Activated naive CD8-positive, alpha-beta T cell treated with anti-CD3 and anti-CD28 coated beads, Interleukin-2, amount 10 ng/mL, durations not matched to agents 7 days and 5 days (primary cell): Measurements from ENCODE around the gene PLN. TPM values are rescaled to one million over a fixed set of nuclear protein-coding genes. Genes with fewer than 3 reads are reported as not detected.

Experiments
- ATAC-seq: fragments of 150-1000 bp; cut with Tn5 transposase; one replicate; pipeline ENCODE4 v1.10.0; 2021; ENCODE audit warnings: low read depth, moderate library complexity
- POLR2A ChIA-PET: fragments of 350-600 bp; sonication (Branson Sonifier 250); formaldehyde crosslinking; loops from one replicate; lab custom pipeline; 2021; ENCODE audit warnings: antibody characterized with exemption; lab: Charles Lee
- DNase-seq: peaks from one replicate; pipeline ENCODE4 v3.0.0; 2021
- H3K27ac Mint-ChIP-seq: one replicate; pipeline ENCODE4 v1.8.0; 2022; ENCODE audit warnings: mild to moderate bottlenecking, mixed read lengths
- H3K27me3 Mint-ChIP-seq: one replicate; pipeline ENCODE4 v1.8.0; 2022; ENCODE audit warnings: mild to moderate bottlenecking, moderate library complexity, mixed read lengths
- H3K36me3 Mint-ChIP-seq: one replicate; pipeline ENCODE4 v1.8.0; 2021; ENCODE audit warnings: mild to moderate bottlenecking, mixed read lengths
- H3K4me1 Mint-ChIP-seq: one replicate; pipeline ENCODE4 v1.8.0; 2021; ENCODE audit warnings: mixed read lengths
- H3K4me3 Mint-ChIP-seq: one replicate; pipeline ENCODE4 v1.8.0; 2022; ENCODE audit warnings: mild to moderate bottlenecking, moderate library complexity, mixed read lengths
- H3K9me3 Mint-ChIP-seq: one replicate; pipeline ENCODE4 v1.8.0; 2021; ENCODE audit warnings: mixed read lengths
- total RNA-seq, 2 experiments: library from RNA; stranded (reverse); gene quantifications; one replicate each; pipeline ENCODE4 v1.2.3, GENCODE V29; 2021

PLN gene
- total RNA-seq, result not detected

DNA sequence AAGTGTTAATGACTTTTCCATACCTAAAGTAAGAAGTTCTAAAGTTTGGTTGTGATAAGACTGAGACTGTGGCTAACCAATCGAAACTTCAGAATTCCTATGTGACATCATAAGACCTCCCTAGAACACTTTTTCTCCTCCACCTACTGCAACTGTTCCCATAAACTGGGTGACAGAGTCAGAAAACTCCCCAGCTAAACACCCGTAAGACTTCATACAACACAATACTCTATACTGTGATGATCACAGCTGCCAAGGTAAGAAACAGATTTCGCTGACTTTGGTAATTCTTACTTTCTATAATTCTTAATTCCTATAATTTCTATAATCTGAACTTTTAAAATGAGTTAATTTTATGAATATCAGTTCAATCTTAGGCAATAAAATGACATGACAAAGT is at the start of gene PLN:
PLN (plus strand) TSS at position 161 of the 400 bp plus-strand sequence. CDS start 10,626 bp downstream, outside the sequence.
- Mint-ChIP-seq H3K27ac (no peak within 1 kb of the TSS), H3K4me3 (no peak within 1 kb of the TSS), H3K36me3 (peaks cover 16% of the 10 kb centered on the region), H3K4me1 (peaks cover 12% of the 10 kb centered on the region), H3K27me3 (no peaks in the 10 kb centered on the region), H3K9me3 (no peaks in the 10 kb centered on the region)
- DNase-seq, result no peak
- POLR2A ChIA-PET, result no interaction called here
- ATAC-seq, result no peak

DNA sequence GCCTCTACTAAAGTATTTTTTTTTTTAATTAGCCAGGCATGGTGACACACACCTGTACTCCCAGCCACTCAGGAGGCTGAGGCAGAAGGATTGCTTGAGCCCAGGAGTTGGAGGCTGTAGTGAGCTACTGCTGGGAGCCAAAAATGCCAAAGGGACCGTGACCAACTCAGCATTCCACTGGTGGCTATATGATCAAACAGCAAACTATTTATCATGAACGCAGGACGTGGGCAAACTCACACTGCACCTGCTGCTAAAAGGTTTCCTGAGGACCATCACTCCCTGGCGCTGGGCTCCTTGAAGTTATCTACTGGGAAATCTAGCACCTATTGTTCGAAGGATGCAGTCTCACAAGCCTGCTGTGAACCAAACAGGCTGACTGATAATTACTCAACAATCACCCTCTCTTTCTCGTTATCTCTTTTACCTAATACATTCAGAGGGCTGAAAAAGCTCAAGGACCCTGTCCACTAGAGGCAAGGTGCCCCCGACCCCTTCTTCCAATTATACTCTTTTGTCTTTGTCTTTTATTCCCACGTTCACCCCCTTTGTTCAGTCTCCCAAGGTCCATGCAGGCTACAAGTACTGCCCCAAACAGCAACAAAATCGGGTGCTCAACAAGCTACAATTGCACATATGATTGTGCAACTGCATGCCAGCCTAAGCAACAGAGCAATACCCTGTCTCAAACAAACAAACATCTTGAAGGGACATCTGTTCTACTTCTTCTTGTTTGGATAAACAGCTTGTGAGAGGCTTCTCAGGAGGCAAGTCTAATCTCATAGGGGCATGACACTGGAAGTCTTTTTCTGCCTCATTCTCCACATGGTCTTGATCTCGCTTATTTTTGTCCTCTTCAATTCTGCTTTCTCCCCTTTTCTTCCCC is 47.7 kb upstream of the PLN start:
- no peaks in the 10 kb centered on the region for H3K27me3 Mint-ChIP-seq
- no peak overlapping the region for H3K4me3 Mint-ChIP-seq
- no peak overlapping the region for H3K27ac Mint-ChIP-seq
- no peak for DNase-seq
- peaks cover 15% of the 10 kb centered on the region for H3K9me3 Mint-ChIP-seq
- no peak for ATAC-seq
- peaks cover 61% of the 10 kb centered on the region for H3K36me3 Mint-ChIP-seq
- POLR2A ChIA-PET, result no interaction called here
- H3K4me1 Mint-ChIP-seq, result no peaks in the 10 kb centered on the region

DNA sequence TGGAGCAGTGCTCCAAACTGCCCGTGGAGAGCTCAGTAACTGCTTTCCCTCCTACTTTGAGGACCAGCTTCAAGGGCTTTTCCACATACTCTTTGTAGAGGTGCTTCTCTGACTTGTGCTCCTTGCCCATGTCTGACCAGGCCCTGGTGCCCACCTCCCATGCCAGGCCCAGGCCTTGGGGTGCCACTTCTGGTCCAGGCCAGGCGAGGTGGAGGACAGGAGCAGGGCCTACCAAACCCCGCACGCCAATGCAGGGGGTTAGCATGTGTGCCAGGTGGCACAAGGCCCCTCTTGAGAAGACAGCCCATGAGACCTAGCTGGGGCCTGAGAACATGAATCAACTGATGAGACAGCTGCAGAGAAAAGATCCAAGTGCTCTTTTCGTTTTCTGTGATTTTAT is 47.0 kb upstream of the PLN start:
- H3K4me3 Mint-ChIP-seq, result no peak overlapping the region
- peaks cover 15% of the 10 kb centered on the region for H3K9me3 Mint-ChIP-seq
- DNase-seq (no peak), ATAC-seq (no peak)
- peaks cover under 1% of the 10 kb centered on the region for H3K4me1 Mint-ChIP-seq
- POLR2A ChIA-PET, result no interaction called here
- H3K27me3 Mint-ChIP-seq, result no peaks in the 10 kb centered on the region
- H3K36me3 Mint-ChIP-seq, result peaks cover 62% of the 10 kb centered on the region
- H3K27ac Mint-ChIP-seq, result no peak overlapping the region

DNA sequence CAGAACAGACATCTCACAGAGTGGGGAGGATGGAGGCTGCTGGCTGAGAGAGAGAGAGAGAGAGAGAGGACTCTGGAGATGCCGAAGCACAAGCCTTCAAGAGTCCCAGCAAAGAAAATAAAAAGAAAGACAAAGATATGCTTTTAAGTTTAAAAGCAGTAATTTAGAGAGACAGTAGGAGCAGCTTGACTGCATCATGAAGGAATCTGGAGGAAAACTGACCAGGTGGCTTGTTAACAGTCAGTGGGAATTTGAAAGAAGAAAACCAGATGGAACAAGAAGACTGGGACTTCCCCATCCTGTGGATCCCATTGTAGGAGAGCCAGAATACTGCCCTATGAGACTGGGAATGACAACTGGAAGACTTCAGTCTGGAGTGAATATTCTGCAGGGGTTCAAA is 46.3 kb upstream of the PLN start:
- DNase-seq (no peak), ATAC-seq (no peak)
- no peaks in the 10 kb centered on the region for H3K27me3 Mint-ChIP-seq
- no peak overlapping the region for H3K27ac Mint-ChIP-seq
- H3K4me3 Mint-ChIP-seq, result no peak overlapping the region
- peaks cover 62% of the 10 kb centered on the region for H3K36me3 Mint-ChIP-seq
- peaks cover 15% of the 10 kb centered on the region for H3K9me3 Mint-ChIP-seq
- H3K4me1 Mint-ChIP-seq, result peaks cover 3% of the 10 kb centered on the region
- POLR2A ChIA-PET, result no interaction called here

DNA sequence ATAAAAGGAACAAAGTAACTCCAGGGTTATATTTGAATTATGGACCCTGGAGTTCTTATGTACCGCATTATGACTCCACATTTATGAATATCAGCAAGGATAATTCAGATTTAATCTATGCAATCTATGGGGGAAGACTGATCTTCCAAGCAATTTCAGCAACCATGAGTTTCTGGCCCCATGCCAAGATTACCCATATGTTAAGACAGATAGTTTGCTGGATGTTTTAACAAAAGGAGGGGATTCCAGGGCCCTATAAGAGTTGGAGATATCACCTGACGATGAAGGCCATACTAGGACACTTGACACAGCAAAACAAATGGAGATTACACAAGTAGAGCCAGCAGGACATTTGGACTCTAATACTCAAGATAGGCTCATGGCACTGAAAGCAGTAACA is 45.9 kb upstream of the PLN start:
- H3K27me3 Mint-ChIP-seq, result no peaks in the 10 kb centered on the region
- H3K36me3 Mint-ChIP-seq, result peaks cover 61% of the 10 kb centered on the region
- POLR2A ChIA-PET, result no interaction called here
- no peak overlapping the region for H3K27ac Mint-ChIP-seq
- peaks cover 15% of the 10 kb centered on the region for H3K9me3 Mint-ChIP-seq
- H3K4me3 Mint-ChIP-seq, result no peak overlapping the region
- peaks cover 6% of the 10 kb centered on the region for H3K4me1 Mint-ChIP-seq
- ATAC-seq, result no peak
- no peak for DNase-seq

DNA sequence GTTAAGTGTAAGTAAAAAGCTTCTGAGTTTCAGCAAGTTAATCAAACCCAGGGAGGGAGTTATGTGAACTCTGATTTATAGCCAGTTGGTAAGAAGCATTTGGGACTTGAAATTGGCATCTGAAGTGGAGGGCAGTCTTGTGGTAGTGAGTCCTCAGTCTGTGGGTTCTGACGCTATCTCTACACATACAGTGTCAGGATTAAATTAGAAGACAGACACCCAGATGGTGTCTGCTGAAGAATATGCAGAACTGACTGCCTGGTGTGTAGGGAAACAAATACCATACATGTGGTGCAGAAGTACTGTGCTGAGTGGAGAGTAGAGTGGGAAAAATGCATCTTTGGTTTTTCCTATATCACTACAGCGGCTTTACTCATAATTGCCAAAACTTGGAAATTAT is 43.5 kb upstream of the PLN start:
- Mint-ChIP-seq H3K9me3 (peaks cover 15% of the 10 kb centered on the region), H3K4me3 (no peak overlapping the region), H3K4me1 (peaks cover 8% of the 10 kb centered on the region), H3K27me3 (no peaks in the 10 kb centered on the region), H3K36me3 (peaks cover 58% of the 10 kb centered on the region), H3K27ac (no peak overlapping the region)
- POLR2A ChIA-PET, result no interaction called here
- no peak for ATAC-seq
- DNase-seq, result no peak

DNA sequence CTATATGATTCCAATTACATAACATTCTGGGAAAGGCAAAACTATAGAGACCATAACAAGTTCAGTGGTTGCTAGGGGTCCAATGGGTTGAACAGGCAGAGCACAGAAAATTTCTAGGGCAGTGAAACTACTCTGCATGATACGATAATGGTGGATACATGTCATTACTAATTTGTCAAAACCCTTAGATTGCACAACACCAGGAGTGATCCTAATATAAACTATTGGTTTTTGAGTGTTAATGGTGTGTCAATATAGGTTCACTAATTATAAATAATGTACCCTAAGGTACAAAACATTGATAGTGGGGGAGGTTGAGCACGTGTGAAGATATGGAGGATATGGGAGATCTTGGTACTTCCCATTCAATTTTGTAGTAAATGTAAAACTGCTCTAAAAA is 42.4 kb upstream of the PLN start:
- DNase-seq (no peak), ATAC-seq (no peak)
- H3K27me3 Mint-ChIP-seq, result no peaks in the 10 kb centered on the region
- POLR2A ChIA-PET, result no interaction called here
- no peak overlapping the region for H3K27ac Mint-ChIP-seq
- H3K36me3 Mint-ChIP-seq, result peaks cover 52% of the 10 kb centered on the region
- peaks cover 11% of the 10 kb centered on the region for H3K9me3 Mint-ChIP-seq
- peaks cover 8% of the 10 kb centered on the region for H3K4me1 Mint-ChIP-seq
- no peak overlapping the region for H3K4me3 Mint-ChIP-seq

DNA sequence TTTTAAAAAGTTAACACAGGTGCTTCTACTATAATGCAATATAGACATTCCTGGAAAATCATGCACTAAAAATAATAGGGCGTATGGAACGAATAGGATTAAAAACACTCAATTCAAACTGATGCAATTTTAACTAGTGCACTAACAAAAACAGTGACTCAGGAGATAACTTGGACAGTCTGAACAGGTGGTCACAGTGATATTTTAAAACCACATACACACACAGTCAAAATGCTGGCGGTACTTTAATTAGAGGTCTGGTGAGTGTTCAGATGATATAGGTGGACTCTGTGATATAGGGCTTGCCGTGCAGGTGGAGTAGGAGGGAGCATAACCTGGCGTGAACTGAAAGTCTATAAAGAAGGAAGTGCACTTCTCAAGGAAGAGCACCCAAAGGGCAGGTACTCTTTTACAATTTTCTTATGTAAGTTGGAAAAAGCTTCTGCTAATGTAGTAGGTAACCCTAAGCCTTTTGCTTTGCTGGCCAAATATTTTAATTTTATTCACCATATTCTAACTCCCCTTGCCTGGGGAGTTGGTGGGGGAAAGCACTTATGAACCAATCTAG is 41.9 kb upstream of the PLN start:
- Mint-ChIP-seq H3K27me3 (no peaks in the 10 kb centered on the region), H3K36me3 (peaks cover 47% of the 10 kb centered on the region), H3K27ac (peak overlapping the region; percentile 18), H3K4me3 (no peak overlapping the region), H3K4me1 (peaks cover 8% of the 10 kb centered on the region), H3K9me3 (peaks cover 10% of the 10 kb centered on the region)
- POLR2A ChIA-PET, result no interaction called here
- ATAC-seq, result no peak
- no peak for DNase-seq

DNA sequence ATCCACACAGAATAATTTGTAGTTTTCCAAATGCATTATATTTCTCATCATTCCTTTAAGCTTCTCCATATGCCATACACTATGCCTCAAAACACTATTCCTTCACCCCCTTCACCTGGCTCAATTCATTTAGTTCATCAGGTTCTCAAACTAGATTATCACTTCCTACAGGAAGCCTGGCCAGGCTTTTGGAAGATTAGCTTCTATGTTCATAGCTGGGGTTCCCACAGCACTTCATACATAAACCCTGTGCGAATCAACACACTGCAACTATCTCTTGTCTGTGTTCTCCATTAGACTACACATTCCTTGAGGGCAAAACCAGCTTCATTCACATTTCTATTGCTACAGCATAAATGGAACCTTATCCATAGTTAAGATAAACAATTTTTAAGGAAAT is 40.5 kb upstream of the PLN start:
- no peak for ATAC-seq
- Mint-ChIP-seq H3K4me1 (peaks cover 10% of the 10 kb centered on the region), H3K36me3 (peaks cover 32% of the 10 kb centered on the region), H3K27ac (peak overlapping the region; percentile 2), H3K9me3 (peaks cover 3% of the 10 kb centered on the region), H3K27me3 (no peaks in the 10 kb centered on the region), H3K4me3 (no peak overlapping the region)
- no peak for DNase-seq
- POLR2A ChIA-PET, result no interaction called here

DNA sequence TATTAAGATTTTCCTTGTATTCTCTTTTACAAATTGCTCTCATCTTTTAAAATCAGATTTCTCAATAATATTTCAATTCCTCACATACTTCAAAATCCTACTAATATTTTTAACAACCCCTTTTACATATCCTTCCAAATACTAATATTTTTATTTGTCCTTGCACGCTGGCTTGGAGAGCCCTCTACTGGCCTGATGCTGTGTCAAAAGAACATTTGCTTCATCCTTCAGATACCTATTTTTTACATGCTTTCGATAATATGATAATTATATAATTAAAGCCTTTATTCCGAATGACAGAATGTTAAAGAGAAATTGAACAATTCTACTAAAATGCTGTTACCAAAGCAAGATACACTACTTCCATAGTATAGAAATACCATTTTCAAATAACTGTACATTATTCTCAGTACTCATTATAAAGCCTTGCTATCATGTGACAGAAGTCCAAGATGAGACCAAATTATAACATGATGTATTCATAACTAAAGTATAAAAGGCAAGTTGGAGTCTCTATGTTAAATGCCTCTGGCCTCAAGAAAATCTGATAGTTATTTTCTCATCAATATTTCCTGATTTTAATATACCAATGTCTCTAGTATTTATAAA is 39.0 kb upstream of the PLN start:
- H3K27me3 Mint-ChIP-seq, result no peaks in the 10 kb centered on the region
- no peak overlapping the region for H3K27ac Mint-ChIP-seq
- ATAC-seq (no peak), DNase-seq (no peak)
- no peak overlapping the region for H3K4me3 Mint-ChIP-seq
- peaks cover 10% of the 10 kb centered on the region for H3K4me1 Mint-ChIP-seq
- POLR2A ChIA-PET, result no interaction called here
- H3K36me3 Mint-ChIP-seq, result peaks cover 21% of the 10 kb centered on the region
- peaks cover 2% of the 10 kb centered on the region for H3K9me3 Mint-ChIP-seq

DNA sequence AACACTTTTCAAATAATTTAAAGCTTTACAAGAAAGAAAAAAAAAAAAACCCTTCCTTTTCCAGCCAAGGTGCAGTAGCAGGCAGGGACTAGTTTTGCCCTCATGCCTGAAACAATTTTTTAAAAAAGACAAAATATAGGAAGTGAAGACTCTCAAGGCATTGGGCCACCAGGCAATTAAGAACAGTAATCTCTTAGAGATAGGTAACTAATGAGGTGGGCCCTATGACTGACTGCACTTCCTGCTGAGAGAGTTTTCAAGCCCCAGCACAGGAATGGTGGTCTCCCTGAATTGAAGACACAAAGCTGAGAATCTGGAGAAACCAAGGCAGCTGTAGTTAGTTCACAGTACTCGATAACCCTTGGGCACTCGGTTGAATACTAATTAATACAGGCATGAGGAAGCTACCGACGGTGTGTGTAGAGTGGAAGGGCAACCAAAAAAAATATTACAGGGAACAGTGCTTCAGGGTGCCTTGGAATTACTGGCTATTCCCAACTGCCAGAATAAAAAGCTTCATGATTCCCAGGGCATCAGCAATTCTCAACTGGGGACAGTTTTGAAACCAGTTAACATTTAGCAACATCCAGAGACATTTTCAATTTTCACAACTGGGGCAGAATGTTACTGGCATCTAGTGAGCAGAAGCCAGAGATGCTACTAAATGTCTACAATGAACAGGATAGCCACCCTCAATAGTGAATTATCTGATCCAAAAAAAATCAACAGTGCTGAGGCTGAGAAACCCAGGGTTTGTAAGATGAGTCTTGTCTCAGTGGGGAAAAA is 36.0 kb upstream of the PLN start:
- POLR2A ChIA-PET, result no interaction called here
- H3K4me3 Mint-ChIP-seq, result no peak overlapping the region
- DNase-seq, result no peak
- H3K36me3 Mint-ChIP-seq, result peaks cover 13% of the 10 kb centered on the region
- no peak overlapping the region for H3K27ac Mint-ChIP-seq
- peaks cover 8% of the 10 kb centered on the region for H3K4me1 Mint-ChIP-seq
- H3K9me3 Mint-ChIP-seq, result no peaks in the 10 kb centered on the region
- no peaks in the 10 kb centered on the region for H3K27me3 Mint-ChIP-seq
- no peak for ATAC-seq

DNA sequence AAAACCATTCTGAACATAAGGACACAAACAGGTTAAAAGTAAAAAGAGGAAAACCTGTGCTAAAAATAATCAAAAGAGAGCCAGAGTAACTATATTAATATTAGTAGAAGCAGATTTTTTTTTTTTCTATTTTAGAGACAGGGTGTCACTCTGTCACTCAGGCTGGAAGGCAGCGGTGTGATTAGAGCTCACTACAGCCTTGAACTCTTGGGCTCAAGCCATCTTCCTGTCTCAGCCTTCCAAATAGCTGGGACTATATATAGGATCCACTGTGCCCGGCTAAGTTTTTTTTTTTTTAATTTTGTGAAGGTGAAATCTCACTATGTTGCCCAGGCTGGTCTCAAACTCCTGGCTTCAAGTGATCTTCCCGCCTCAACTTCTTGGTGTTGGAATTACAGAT is 33.4 kb upstream of the PLN start:
- no peak overlapping the region for H3K27ac Mint-ChIP-seq
- H3K4me1 Mint-ChIP-seq, result peaks cover 6% of the 10 kb centered on the region
- POLR2A ChIA-PET, result no interaction called here
- DNase-seq, result no peak
- H3K36me3 Mint-ChIP-seq, result peaks cover 32% of the 10 kb centered on the region
- no peaks in the 10 kb centered on the region for H3K27me3 Mint-ChIP-seq
- H3K9me3 Mint-ChIP-seq, result peaks cover 2% of the 10 kb centered on the region
- H3K4me3 Mint-ChIP-seq, result no peak overlapping the region
- no peak for ATAC-seq

DNA sequence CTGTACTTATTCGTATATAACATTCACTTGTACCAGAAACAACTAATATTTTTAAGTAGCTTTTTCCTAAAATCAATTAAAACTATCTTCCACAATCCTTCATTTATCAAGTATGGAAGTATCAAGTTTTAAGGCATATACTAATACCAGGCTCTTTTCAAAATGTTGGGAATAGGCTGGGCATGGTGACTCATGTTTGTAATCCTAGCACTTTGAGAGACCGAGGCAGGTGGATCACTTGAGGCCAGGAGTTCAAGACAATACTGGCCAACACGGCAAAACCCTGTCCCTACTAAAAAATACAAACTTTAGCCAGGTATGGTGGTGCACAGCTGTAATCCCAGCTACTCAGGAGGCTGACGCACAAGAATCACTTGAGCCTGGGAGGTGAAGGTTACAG is 25.7 kb upstream of the PLN start:
- no peak overlapping the region for H3K27ac Mint-ChIP-seq
- peaks cover 3% of the 10 kb centered on the region for H3K9me3 Mint-ChIP-seq
- H3K27me3 Mint-ChIP-seq, result no peaks in the 10 kb centered on the region
- H3K4me1 Mint-ChIP-seq, result peaks cover 9% of the 10 kb centered on the region
- POLR2A ChIA-PET, result no interaction called here
- peaks cover 51% of the 10 kb centered on the region for H3K36me3 Mint-ChIP-seq
- DNase-seq (no peak), ATAC-seq (no peak)
- no peak overlapping the region for H3K4me3 Mint-ChIP-seq
